GM19452 (cell line): ENCODE data around the gene GPR61.

Experiments used
- ATAC-seq: cut with Tn5 transposase; IDR thresholded peaks from one replicate; pipeline ENCODE4 v1.9.1; 2021; ENCODE audit not compliant: unreplicated experiment

Gene GPR61

GRCh38 chr1:109535481-109535880, 4.2 kb upstream of the GPR61 start:
- ATAC-seq: no peak

- ATAC-seq: no peak
Observed at GRCh38 chr1:109535971-109536491, 3.6 kb upstream of the GPR61 start.

- no peak for ATAC-seq
Observed at GRCh38 chr1:109537450-109538178, 2.1 kb upstream of the GPR61 start.

GRCh38 chr1:109538827-109539555, 681 bp upstream of the GPR61 start:
- no peak for ATAC-seq

GRCh38 chr1:109541102-109541501, 1.4 kb downstream of the GPR61 start:
- ATAC-seq: no peak

- ATAC-seq: no peak
Observed at GRCh38 chr1:109542657-109543056, 3.0 kb downstream of the GPR61 start.

- no peak for ATAC-seq
Observed at GRCh38 chr1:109543283-109543987, 3.8 kb downstream of the GPR61 start.

- ATAC-seq: no peak
Observed at GRCh38 chr1:109543988-109544735, 4.5 kb downstream of the GPR61 start.

- peak; percentile 41 for ATAC-seq
Observed at GRCh38 chr1:109546311-109547109, 6.8 kb downstream of the GPR61 start.

- ATAC-seq: no peak
Observed at GRCh38 chr1:109547463-109548320, 8.0 kb downstream of the GPR61 start.

GRCh38 chr1:109548321-109549267, 8.9 kb downstream of the GPR61 start, which contains the start of gene GNAI3:
Gene GNAI3, plus strand, starts transcription at chr1:109548615. Its CDS starts 106 bp downstream, at chr1:109548721.
- ATAC-seq: peak; percentile 93

GRCh38 chr1:109556563-109556962, 16.9 kb downstream of the GPR61 start:
- ATAC-seq: no peak

GRCh38 chr1:109557520-109557919, 17.8 kb downstream of the GPR61 start:
- no peak for ATAC-seq

- ATAC-seq: no peak
Observed at GRCh38 chr1:109559995-109560394, 20.3 kb downstream of the GPR61 start.

GRCh38 chr1:109564194-109564878, 24.7 kb downstream of the GPR61 start:
- no peak for ATAC-seq

GRCh38 chr1:109565241-109565640, 25.6 kb downstream of the GPR61 start:
- ATAC-seq: no peak

- no peak for ATAC-seq
Observed at GRCh38 chr1:109566982-109567381, 27.3 kb downstream of the GPR61 start.
